Heart right ventricle (tissue), 16 donors: Measurements from ENCODE around the gene GALK2. TPM values are rescaled to one million over a fixed set of nuclear protein-coding genes. Genes with fewer than 3 reads are reported as not detected.

Source experiments
- ATAC-seq, 8 donors: fragments of 200-7000 bp; cut with Tn5 transposase; one replicate each; pipeline ENCODE4 v1.9.1; 2020; ENCODE audit warnings: mild to moderate bottlenecking in 8 of 8, moderate library complexity in 8 of 8, moderate number of reproducible peaks in 1 of 8
- DNase-seq, 2 donors: peaks; one replicate each; pipeline ENCODE4 v3.0.0-alpha.2; 2020
- H3K27ac ChIP-seq, 10 donors: fragments of 200-600 bp; sonication (generic) in 2 of 10; one replicate each; pipeline versions ENCODE4 v1.5.0 to v1.8.0; 2020 to 2022; ENCODE audit warnings: mild to moderate bottlenecking in 3 of 10
- H3K27me3 ChIP-seq, 7 donors: fragments of 200-600 bp; one replicate each; pipeline ENCODE4 v1.8.0; 2021 to 2022; ENCODE audit warnings: mild to moderate bottlenecking in 2 of 7
- H3K36me3 ChIP-seq, 9 donors: fragments of 200-600 bp; sonication (generic) in 1 of 9; one replicate each; pipeline versions ENCODE4 v1.5.0 to v1.8.0; 2020 to 2022; ENCODE audit warnings: mild to moderate bottlenecking in 2 of 9
- H3K4me1 ChIP-seq, 9 donors: fragments of 200-600 bp; sonication (generic) in 1 of 9; one replicate each; pipeline versions ENCODE4 v1.5.0 to v1.8.0; 2020 to 2022; ENCODE audit warnings: mild to moderate bottlenecking in 4 of 9
- H3K4me3 ChIP-seq, 10 donors: fragments of 200-600 bp; sonication (generic) in 2 of 10; one replicate each; pipeline versions ENCODE4 v1.5.0 to v1.8.0; 2020 to 2022; ENCODE audit warnings: mild to moderate bottlenecking in 7 of 10, moderate library complexity in 2 of 10
- H3K9me3 ChIP-seq, 11 donors: fragments of 200-600 bp in 10 of 11; sonication (generic) in 2 of 11; one replicate each; pipeline versions ENCODE4 v1.5.0 to v1.8.0; 2013 to 2022; ENCODE audit warnings: mild to moderate bottlenecking in 2 of 11, control low read depth in 1 of 11, moderate library complexity in 1 of 11
- whole genome bisulfite sequencing, 2 donors: extraction: QIAGEN DNeasy Blood & Tissue Kit; methylation state at CpG; one replicate each; pipeline ENCODE4 v1.1.7; 2013; ENCODE audit warnings: inconsistent platforms in 1 of 2; 5-methylcytosine and 5-hydroxymethylcytosine counted together
- intact Hi-C, 10 donors: fragments of 100-400 bp; cut with DNase I; formaldehyde crosslinking; loops; one replicate each; pipeline versions ENCODE4 v1.11.1 to v1.14.2; 2022
- polyA plus RNA-seq, 2 donors: library from polyadenylated mRNA; stranded (reverse); fragments of 200-250 nt; gene quantifications; one replicate each; pipeline ENCODE4 v1.2.3, GENCODE V29; 2013
- total RNA-seq, 10 donors: library from RNA; stranded (reverse); fragmentation: NEBNext Ultra II Directional in 3 of 10; extraction: Animal tissue kit (Norgen Biotek cat#: 25700) in 3 of 10; gene quantifications; one replicate each; pipeline versions ENCODE4 v1.2.1 to v1.2.4, GENCODE V29; 2021 to 2023
- TF ChIP-seq, protein P1 (sequence below), 9 donors: fragments of 200-600 bp; sonication (generic) in 2 of 9; IDR thresholded peaks; one replicate each; pipeline versions ENCODE4 v1.5.0 to v1.8.0; 2021 to 2022; ENCODE audit warnings: antibody characterized with exemption in 9 of 9, mild to moderate bottlenecking in 5 of 9, moderate library complexity in 1 of 9
- donor health status: Arrhythmogenic right ventricular cardiomyopathy.
- donor health status: ischemic (EF 13 %, LVEDD 7.1; RV severe dilation, severe dysfunction).
- donor health status: healthy with polysubstance abuse.
- donor health status: DM: no; HTN: yes; CAD: no.
- donor health status: DM: no; HTN: no; CAD: no.
- donor health status: ischemic (EF 25% LVEDD 6.9; RV normal size, moderate dysfunction).
- donor health status: ischemic (EF 25% LVEDD 5.7; RV mildly dilated, moderate dysfunction).
- donor health status: healthy.
- donor health status: DM: yes; HTN: yes; CAD: no.
- donor health status: Ischemic cardiomyopathy.
- donor health status: ischemic (EF 35%, LVEDD 5.7; RV mildly dilated, moderate dysfunction).
- donor health status: nonischemic (EF 11% LVEDD 7.7; RV severe dilation, severe dysfunction).
- donor health status: DM: yes; HTN: yes; CAD: no.
- donor health status: PGD.
- donor health status: ischemic (EF 29% LVEDD 5.4; RV normal size, mild dysfunction).
- donor health status: nonischemic (EF 23%, LVEDD 6.1; RV moderate dilation, normal function).

Gene GALK2
- total and polyA plus RNA-seq, 12 donors: 6.2 to 43.9 (median 35.5) TPM

DNA sequence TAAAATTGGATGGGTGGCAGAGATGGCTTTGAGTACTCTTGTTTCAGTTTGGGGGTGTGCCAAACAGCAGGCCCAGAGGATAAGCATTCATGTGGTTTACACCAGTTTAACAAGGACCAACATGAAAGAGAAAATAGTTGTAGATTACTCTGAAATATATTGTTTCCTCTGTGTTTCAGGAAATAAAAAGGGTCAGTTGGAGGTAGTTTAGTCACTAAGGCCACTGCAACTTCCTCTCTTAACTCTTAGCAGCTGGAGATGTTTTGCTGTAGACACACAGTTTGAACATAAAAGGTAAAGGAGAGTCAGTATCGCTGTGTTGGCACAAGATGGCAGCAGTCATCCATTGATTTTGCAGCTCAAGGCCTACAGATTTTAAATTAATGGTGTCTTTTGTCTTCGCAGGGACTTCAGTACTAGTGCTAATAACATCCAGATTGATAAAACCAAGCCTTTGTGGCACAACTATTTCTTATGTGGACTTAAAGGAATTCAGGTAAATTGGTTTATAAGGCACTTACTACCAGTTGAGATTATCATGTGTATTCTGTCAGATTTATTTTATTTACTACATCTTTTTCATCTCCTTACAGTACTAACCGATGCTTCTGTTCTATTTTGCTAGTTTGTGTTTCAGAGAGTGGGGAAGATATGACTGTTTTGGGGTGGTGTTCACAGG, 65.5 kb downstream of the GALK2 start:
- Histone ChIP-seq H3K4me3 (no peak overlapping the region), H3K9me3 (peaks cover 0 to 8% (median 0%) of the 10 kb centered on the region in 11 donors), H3K36me3 (peaks cover 0 to 35% (median 0%) of the 10 kb centered on the region in 9 donors), H3K27ac (peak overlapping the region in 3 of 10 donors; percentile 3 to 52 (median 23)), H3K4me1 (peaks cover 0 to 52% (median 21%) of the 10 kb centered on the region in 9 donors), H3K27me3 (no peaks in the 10 kb centered on the region)
- intact Hi-C loops: loop anchor here (1.0 to 10.0 kb wide), 13 partner anchors 179 to 909 kb away; partner anchors contain the start of genes DTWD1 (in 2 of the 10), FAM227B (in 2 of the 10) and FGF7 (in 1 of the 10)
- 36 to 38% methylated on average over 3 of the region's 3 CpGs for WGBS, 2 donors
- DNase-seq: peak in 1 of 2 donors; percentile 46
- peak; percentile 64 to 85 (median 80) for ATAC-seq
- TF ChIP-seq, protein P1, sequence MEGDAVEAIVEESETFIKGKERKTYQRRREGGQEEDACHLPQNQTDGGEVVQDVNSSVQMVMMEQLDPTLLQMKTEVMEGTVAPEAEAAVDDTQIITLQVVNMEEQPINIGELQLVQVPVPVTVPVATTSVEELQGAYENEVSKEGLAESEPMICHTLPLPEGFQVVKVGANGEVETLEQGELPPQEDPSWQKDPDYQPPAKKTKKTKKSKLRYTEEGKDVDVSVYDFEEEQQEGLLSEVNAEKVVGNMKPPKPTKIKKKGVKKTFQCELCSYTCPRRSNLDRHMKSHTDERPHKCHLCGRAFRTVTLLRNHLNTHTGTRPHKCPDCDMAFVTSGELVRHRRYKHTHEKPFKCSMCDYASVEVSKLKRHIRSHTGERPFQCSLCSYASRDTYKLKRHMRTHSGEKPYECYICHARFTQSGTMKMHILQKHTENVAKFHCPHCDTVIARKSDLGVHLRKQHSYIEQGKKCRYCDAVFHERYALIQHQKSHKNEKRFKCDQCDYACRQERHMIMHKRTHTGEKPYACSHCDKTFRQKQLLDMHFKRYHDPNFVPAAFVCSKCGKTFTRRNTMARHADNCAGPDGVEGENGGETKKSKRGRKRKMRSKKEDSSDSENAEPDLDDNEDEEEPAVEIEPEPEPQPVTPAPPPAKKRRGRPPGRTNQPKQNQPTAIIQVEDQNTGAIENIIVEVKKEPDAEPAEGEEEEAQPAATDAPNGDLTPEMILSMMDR (IDR thresholded peaks at IDR 0.05): peak; percentile 46 to 82 (median 78)

DNA sequence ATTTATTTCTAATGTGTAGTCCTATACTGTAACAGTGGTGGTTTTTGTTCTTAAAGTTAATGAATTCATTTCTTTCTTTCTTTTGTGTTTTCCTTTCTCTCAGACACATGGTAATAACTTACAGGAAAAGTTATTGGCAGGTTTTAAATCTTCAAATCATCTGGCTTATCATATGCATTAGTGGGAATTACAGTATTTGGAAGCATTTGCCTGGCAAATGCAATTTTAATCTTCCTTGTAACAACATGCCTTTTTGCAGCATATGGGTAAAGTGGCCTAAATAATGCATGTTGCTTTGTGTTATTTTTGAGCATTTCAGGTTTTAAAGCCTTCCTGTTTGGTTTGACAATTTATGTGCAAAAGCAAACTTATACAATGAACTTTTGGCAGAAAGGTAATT, 66.8 kb downstream of the GALK2 start:
- DNase-seq: no peak
- peaks cover 0 to 50% (median 21%) of the 10 kb centered on the region in 9 donors for H3K4me1 ChIP-seq
- intact Hi-C loops: loop anchor here in 9 of 10 donors (1.0 to 10.0 kb wide), 10 partner anchors 178 to 908 kb away; partner anchors contain the start of genes DTWD1 (in 2 of the 9), FAM227B (in 2 of the 9) and FGF7 (in 1 of the 9)

DNA sequence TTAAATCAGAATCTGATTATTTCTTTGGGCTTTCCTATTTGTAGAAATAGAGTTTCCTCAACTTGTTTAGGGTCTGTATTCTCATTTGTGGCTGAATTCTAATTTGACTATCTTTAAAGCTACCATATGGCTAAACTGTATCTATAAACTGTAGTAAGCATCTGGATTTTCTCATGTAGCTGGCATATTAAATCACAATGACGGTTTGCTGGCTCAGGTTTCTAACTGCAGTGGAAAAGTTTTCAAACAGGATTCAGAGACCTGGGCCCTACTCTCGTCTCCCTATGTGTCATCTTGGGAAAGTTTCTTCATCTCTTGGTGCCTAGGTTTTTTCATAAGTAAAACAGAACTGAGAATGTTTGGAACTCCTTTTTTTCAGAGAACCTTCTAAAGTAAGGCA, 68.3 kb downstream of the GALK2 start:
- 25 to 32% methylated on average over 2 of the region's 2 CpGs for WGBS, 2 donors
- peak in 7 of 8 donors; percentile 28 to 85 (median 77) for ATAC-seq
- peaks cover 0 to 43% (median 0%) of the 10 kb centered on the region in 9 donors for H3K36me3 ChIP-seq
- no peaks in the 10 kb centered on the region for H3K27me3 ChIP-seq
- H3K4me1 ChIP-seq: peaks cover 0 to 50% (median 21%) of the 10 kb centered on the region in 9 donors
- intact Hi-C loops: loop anchor here in 9 of 10 donors (1.0 to 10.0 kb wide), 10 partner anchors 176 to 906 kb away; partner anchors contain the start of genes DTWD1 (in 2 of the 9), FAM227B (in 2 of the 9) and FGF7 (in 1 of the 9)
- H3K9me3 ChIP-seq: no peaks in the 10 kb centered on the region
- TF ChIP-seq, protein P1 (IDR thresholded peaks at IDR 0.05): no peak
- no peak overlapping the region for H3K4me3 ChIP-seq
- H3K27ac ChIP-seq: no peak overlapping the region
- DNase-seq: peak in 1 of 2 donors; percentile 16

More for the DNA sequence above, 66.8 kb downstream of the GALK2 start:
- no peak for ATAC-seq
- H3K9me3 ChIP-seq: peaks cover 0 to 8% (median 0%) of the 10 kb centered on the region in 11 donors
- no peak overlapping the region for H3K4me3 ChIP-seq
- TF ChIP-seq, protein P1 (IDR thresholded peaks at IDR 0.05): no peak
- H3K27ac ChIP-seq: no peak overlapping the region
- H3K36me3 ChIP-seq: peaks cover 0 to 35% (median 0%) of the 10 kb centered on the region in 9 donors
- H3K27me3 ChIP-seq: no peaks in the 10 kb centered on the region

DNA sequence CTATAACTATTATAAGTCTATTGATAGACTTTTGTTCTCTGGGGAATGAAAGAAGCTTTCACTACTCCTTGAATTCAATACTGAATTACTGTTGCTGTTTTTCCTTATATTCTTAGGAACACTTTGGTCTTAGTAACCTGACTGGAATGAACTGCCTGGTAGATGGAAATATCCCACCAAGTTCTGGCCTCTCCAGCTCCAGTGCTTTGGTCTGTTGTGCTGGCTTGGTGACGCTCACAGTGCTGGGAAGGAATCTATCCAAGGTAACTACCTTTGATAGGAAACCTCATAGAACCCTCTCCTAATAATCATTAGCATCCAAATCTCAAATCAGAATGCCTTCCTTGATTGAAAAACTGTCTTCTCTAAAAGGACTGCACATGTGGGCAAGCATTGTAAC, 69.1 kb downstream of the GALK2 start:
- DNase-seq (no peak), ATAC-seq (peak in 2 of 8 donors; percentile 56 to 62)
- no peaks in the 10 kb centered on the region for H3K27me3 ChIP-seq
- H3K4me1 ChIP-seq: peaks cover 0 to 49% (median 15%) of the 10 kb centered on the region in 9 donors
- peaks cover 0 to 47% (median 0%) of the 10 kb centered on the region in 9 donors for H3K36me3 ChIP-seq
- H3K27ac ChIP-seq: no peak overlapping the region
- intact Hi-C loops: loop anchor here in 9 of 10 donors (5.0 to 10.0 kb wide), 9 partner anchors 176 to 906 kb away; partner anchors contain the start of genes DTWD1 (in 2 of the 9), FAM227B (in 2 of the 9) and FGF7 (in 1 of the 9)
- TF ChIP-seq, protein P1 (IDR thresholded peaks at IDR 0.05): no peak
- no peaks in the 10 kb centered on the region for H3K9me3 ChIP-seq
- 83 to 88% methylated on average over 1 of the region's 1 CpG for WGBS, 2 donors
- H3K4me3 ChIP-seq: no peak overlapping the region
